Measurements from ENCODE around the gene KDF1. TPM values are rescaled to one million over a fixed set of nuclear protein-coding genes. Genes with fewer than 3 reads are reported as not detected.
A peak's percentile ranks its signal among the peaks of the same experiment; 100 is the strongest.

KDF1 gene
- total and polyA plus RNA-seq, 2 of the 13 experiments (the other 11 are each of a cell fraction or from before 2014, with no cell fraction given) = 1.9 to 4.9 TPM

DNA sequence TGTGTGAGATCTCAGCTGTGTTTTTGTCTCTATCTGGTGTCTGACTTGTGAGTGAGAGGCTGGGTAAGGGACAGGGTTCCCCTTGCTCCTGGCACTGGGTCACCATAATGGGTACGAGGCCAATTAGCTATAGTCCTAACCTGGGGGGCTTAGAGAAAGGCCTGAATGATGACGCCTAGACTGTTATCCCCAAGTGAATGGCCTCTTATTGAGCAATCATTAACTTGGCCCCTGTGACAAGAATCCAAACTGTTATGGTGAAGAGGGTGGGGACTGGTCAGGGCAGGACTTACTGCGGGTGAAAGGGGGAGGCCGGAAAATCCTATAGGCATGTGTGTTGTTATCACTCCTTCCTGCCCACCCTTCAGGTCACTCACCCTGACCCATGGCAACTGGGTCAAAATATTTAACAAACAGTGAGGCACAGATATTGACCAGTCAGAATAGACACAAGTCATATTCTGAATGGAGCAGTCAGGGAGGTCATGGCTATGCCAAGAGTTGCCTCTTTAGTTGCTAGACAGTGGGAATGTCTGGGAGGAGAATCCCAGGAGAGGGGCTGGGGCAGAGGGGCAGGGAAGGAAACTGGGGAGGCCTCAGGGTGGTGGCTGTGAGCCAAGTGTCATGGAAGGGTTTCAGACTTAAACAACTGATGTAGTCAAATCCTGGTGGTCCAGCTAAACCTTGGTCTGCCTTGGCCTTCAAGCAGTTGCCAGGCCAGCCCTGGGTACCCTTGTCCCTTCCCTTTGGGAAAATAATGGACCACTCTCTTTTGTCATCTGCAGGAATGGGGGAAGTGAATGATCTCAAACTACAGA lies 49.7 kb downstream of the KDF1 start (continued):
- TF ChIP-seq PITX1 (CRISPR knock-in tag; IDR thresholded peaks at IDR 0.05) = peak; percentile 89
- no peak for TF ChIP-seq CENPT (CRISPR knock-in tag; IDR thresholded peaks at IDR 0.05; ENCODE audit: low read depth)
- TF ChIP-seq RAD51 (IDR thresholded peaks at IDR 0.05; ENCODE audit: borderline replicate concordance) = no peak
- TF ChIP-seq TMF1 (CRISPR knock-in tag; IDR thresholded peaks at IDR 0.05; ENCODE audit: low read depth) = no peak
- no peak for TF ChIP-seq CCAR2 (optimal IDR thresholded peaks at IDR 0.05; ENCODE audit: low read depth, low read length)
- TF ChIP-seq ZNF619 (CRISPR knock-in tag; IDR thresholded peaks at IDR 0.05) = no peak
- no peak for TF ChIP-seq RAD21 (CRISPR knock-in tag; IDR thresholded peaks at IDR 0.05)
- TF ChIP-seq ZFYVE20 (CRISPR knock-in tag; IDR thresholded peaks at IDR 0.05; ENCODE audit: borderline replicate concordance, low read depth) = no peak
- peak; percentile 61; the same call in 1 of the 2 replicates for TF ChIP-seq POLR2AphosphoS2 (IDR thresholded peaks at IDR 0.05; ENCODE audit: low read depth, low read length)
- TF ChIP-seq ZNF781 (CRISPR knock-in tag; IDR thresholded peaks at IDR 0.05; ENCODE audit: borderline replicate concordance, not compliant biosample characterization) = peak; percentile 79
- TF ChIP-seq ZNF136 (CRISPR knock-in tag; IDR thresholded peaks at IDR 0.05; ENCODE audit: low read depth) = no peak
- TF ChIP-seq, protein P1, sequence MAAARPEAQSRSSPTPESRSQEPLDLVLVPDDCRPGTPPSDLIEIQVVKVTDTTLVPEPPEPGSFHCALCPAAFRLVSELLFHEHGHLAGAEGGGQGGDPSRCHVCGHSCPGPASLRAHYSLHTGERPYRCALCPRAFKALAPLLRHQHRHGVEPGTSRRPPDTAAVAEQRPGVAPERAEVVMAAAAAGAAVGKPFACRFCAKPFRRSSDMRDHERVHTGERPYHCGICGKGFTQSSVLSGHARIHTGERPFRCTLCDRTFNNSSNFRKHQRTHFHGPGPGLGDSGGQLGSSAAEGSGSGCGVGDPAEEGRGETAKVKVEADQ (CRISPR knock-in tag; IDR thresholded peaks at IDR 0.05; ENCODE audit: borderline replicate concordance) = no peak
- TF ChIP-seq, protein P2, sequence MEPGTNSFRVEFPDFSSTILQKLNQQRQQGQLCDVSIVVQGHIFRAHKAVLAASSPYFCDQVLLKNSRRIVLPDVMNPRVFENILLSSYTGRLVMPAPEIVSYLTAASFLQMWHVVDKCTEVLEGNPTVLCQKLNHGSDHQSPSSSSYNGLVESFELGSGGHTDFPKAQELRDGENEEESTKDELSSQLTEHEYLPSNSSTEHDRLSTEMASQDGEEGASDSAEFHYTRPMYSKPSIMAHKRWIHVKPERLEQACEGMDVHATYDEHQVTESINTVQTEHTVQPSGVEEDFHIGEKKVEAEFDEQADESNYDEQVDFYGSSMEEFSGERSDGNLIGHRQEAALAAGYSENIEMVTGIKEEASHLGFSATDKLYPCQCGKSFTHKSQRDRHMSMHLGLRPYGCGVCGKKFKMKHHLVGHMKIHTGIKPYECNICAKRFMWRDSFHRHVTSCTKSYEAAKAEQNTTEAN (CRISPR knock-in tag; conservative IDR thresholded peaks at IDR 0.05) = peak; percentile 65; the same call in 1 of the 2 replicates
- TF ChIP-seq, protein P3, sequence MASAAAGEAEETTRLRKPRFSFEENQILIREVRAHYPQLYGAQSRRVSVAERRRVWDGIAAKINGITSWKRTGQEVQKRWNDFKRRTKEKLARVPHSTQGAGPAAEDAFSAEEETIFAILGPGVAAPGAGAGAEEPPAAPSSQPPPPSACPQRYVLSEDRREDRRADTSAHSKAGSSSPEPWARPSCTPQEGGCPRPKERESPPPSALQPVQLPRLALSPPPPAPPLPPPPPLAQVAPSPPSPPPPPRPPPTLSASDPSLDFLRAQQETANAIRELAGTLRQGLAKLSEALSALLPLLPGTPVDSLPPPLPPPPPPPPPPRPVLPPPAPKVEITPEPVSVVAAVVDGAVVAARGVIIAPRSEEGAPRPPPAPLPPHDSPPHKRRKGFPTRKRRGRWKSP (CRISPR knock-in tag; IDR thresholded peaks at IDR 0.05) = peak; percentile 72; the same call in 1 of the 2 replicates
- TF ChIP-seq, protein P4, sequence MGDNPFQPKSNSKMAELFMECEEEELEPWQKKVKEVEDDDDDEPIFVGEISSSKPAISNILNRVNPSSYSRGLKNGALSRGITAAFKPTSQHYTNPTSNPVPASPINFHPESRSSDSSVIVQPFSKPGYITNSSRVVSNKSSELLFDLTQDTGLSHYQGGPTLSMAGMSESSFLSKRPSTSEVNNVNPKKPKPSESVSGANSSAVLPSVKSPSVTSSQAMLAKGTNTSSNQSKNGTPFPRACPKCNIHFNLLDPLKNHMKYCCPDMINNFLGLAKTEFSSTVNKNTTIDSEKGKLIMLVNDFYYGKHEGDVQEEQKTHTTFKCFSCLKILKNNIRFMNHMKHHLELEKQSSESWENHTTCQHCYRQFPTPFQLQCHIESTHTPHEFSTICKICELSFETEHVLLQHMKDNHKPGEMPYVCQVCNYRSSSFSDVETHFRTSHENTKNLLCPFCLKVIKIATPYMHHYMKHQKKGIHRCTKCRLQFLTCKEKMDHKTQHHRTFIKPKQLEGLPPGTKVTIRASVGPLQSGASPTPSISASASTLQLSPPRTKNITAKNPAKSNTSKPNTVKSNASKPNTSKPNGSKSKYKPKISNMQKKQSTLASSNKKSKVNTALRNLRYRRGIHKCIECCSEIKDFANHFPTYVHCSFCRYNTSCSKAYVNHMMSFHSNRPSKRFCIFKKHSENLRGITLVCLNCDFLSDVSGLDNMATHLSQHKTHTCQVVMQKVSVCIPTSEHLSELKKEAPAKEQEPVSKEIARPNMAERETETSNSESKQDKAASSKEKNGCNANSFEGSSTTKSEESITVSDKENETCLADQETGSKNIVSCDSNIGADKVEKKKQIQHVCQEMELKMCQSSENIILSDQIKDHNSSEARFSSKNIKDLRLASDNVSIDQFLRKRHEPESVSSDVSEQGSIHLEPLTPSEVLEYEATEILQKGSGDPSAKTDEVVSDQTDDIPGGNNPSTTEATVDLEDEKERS (CRISPR knock-in tag; IDR thresholded peaks at IDR 0.05) = peak; percentile 91
- peak; percentile 29; the same call in 1 of the 2 replicates for TF ChIP-seq ZNF160 (CRISPR knock-in tag; IDR thresholded peaks at IDR 0.05)
- TF ChIP-seq, protein P5, sequence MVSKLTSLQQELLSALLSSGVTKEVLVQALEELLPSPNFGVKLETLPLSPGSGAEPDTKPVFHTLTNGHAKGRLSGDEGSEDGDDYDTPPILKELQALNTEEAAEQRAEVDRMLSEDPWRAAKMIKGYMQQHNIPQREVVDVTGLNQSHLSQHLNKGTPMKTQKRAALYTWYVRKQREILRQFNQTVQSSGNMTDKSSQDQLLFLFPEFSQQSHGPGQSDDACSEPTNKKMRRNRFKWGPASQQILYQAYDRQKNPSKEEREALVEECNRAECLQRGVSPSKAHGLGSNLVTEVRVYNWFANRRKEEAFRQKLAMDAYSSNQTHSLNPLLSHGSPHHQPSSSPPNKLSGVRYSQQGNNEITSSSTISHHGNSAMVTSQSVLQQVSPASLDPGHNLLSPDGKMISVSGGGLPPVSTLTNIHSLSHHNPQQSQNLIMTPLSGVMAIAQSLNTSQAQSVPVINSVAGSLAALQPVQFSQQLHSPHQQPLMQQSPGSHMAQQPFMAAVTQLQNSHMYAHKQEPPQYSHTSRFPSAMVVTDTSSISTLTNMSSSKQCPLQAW (CRISPR knock-in tag; IDR thresholded peaks at IDR 0.05) = peak; percentile 100
- no peak for TF ChIP-seq MAZ (IDR thresholded peaks at IDR 0.05; ENCODE audit: borderline replicate concordance, low read depth, low read length)
- TF ChIP-seq MAZ (CRISPR knock-in tag; IDR thresholded peaks at IDR 0.05; ENCODE audit: low read depth) = peak; percentile 42; the same call in 1 of the 2 replicates
